GM21526 (cell line): ENCODE measurements around the gene CENPS.
"Not testable (repeated sequence)": the region's sequence is repeated elsewhere in the genome, so short reads cannot be mapped to it uniquely, and the experiment has no call there.

Source experiments
- ATAC-seq: cut with Tn5 transposase; IDR thresholded peaks from one replicate; pipeline ENCODE4 v1.9.1; 2021; ENCODE audit warnings: moderate library complexity; ENCODE audit not compliant: unreplicated experiment, low FRiP score

Gene CENPS

DNA sequence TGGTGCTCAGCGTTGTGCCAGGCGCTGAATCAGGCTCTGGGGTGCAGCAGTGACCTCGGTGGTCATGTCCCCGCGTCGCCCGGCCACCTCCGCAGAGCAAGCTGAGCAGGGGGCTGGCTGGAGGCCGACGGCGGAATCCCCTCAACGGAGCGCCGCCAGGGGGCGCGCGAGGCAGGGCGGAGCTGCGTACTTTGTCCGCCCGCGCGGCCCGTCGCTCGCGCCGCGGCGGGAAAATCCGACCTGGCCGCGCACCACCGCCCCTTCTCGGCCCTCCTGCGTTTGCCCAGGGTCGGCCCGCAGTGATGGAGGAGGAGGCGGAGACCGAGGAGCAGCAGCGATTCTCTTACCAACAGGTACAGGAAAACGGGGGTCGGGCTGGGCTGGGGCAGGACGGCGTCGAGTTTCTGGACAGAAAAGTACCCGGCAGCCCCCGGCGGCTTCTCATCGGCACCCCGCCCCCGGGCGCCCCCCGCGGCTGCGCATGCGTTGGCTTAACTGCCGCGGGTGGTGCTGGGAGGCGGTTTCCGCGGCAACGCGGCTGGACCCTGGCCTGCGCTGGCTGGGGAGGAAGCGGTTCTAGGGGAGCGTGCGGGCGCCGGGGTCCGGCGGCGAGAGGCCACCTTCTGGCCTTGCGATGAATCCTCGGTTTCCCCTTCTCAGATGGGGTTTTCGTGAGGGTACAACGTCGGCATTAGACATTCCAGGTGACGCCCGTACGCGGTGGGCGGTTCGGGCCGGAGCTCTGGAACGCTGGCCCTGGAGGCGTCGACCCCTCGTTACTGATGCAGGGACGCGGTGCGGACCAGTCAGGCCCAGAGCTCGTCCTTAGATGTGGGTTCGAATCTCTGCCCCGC, at the start of gene CENPS:
TSS of gene CENPS (plus strand) at position 218 of the 854 bp plus-strand sequence. CDS start at position 303, 85 bp downstream.
- peak; percentile 71 for ATAC-seq

DNA sequence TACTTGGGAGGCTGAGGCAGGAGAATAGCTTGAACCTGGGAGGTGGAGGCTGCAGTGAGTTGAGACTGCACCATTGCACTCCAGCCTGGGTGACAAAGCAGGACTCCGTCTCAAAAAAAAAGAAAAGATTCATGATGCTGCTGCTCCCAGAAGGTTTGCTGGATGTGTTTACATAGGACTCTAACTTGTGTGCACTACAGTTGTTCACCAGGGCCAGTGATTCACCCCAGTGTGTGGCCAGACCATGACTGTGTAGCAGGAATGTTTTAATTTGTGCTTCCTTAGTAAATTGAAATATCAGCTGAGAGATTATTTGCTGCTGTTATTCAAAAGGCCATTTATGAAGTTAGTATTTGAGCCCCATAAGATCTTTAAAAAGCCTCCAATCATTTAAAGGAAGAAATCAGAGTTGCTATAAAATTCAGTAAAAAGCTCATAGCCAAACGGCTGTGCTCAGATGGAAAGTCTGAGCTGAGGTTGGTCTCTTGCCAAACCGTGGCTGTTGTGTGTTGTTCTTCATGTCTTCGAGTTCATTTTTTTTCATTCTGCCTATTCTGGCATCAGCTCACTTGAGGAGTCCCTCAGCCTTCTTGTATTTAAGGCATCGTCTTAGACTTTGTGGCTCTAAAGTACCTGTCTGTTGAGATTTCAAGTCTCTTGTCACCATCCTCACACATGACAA, 49.5 kb upstream of the CENPS start:
- no peak for ATAC-seq

- ATAC-seq: no peak
Observed at GRCh38 chr1:10383630-10384029, 46.6 kb upstream of the CENPS start.

- no peak for ATAC-seq
Observed at GRCh38 chr1:10384219-10384618, 46.0 kb upstream of the CENPS start.

- ATAC-seq: no peak
Observed at GRCh38 chr1:10386761-10387676, 43.2 kb upstream of the CENPS start.

DNA sequence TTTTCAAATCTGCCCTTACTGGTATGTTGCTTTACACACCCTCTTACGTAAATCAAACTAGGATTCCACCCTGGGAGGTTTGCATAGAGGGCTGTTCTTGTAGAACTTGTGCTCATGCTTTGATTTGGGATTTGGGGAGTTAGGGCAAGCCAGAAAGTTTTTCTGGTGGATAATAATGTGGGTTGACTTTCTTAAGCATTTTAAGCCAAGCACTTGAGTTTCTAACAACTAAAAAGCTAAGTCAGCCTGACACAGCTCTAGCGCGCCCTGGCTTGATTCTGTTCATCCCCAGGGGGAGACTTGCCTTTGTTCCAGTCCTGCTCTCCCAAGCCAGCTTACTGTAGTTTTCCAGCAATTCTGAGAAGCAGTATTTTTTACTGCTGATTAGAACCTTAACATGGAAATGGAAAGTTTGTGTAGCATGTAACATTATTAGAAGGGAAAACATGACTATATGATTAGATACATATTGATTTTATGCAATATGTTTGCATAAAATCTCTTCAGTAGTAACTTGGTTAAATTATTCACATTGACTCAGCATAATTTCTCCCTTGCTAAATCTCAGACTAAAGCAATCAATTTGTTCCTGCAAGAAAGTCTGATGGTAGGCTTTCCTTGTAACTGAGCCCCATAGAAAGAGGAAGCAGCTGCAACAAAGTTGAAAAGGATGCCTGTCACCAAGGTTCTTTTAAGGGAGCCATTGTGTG, 42.4 kb upstream of the CENPS start:
- ATAC-seq: no peak

DNA sequence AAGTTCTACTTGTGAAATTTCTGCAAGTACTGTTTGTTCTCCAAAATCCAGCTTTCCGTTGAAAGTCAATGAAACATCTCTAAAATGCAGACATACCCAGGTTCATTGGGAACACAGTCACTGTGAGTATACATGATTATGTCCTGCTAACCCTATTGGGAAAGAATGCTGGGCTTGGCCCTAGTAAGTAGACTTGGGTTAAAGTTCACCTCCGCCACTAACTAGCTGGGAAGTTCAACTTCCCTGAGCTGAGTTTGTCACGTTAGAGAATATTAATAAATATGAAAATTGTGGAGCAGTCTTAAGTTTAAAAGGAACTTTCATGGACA, 41.9 kb upstream of the CENPS start:
- ATAC-seq: no peak

- ATAC-seq: no peak
Observed at GRCh38 chr1:10389271-10389973, 40.8 kb upstream of the CENPS start.

GRCh38 chr1:10396870-10397269, 33.4 kb upstream of the CENPS start:
- ATAC-seq: no peak

DNA sequence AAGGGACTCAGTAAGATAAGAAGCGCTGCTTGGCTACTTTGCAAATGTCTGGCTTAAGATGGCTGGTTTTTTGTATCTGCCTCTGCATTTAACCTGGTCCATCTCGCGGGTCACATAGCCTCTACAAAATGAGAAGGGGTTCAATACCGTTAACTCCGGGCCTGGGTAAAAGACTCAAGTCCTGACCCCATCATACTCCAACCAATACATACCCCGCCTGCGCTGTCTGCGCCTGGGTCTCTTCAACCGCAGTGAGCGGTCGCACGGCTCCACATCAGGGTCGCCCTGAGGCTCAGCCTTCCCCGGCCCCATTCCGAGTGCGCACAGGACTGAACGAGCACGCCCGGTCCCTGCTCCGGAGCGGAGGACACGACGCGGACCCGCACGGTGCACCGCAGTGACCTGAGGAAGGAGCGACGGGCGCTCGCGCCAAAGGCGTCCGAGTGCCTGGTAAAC, 31.9 kb upstream of the CENPS start:
- ATAC-seq: no peak

- peak; percentile 89 for ATAC-seq
Observed at GRCh38 chr1:10398734-10399443, 31.3 kb upstream of the CENPS start, which contains the start of gene PGD. Gene PGD (plus strand): TSS chr1:10399064. CDS start chr1:10399118, 54 bp downstream.

GRCh38 chr1:10399444-10399941, 30.7 kb upstream of the CENPS start:
- no peak for ATAC-seq

- no peak for ATAC-seq
Observed at GRCh38 chr1:10400013-10400412, 30.2 kb upstream of the CENPS start.

GRCh38 chr1:10401281-10401680, 29.0 kb upstream of the CENPS start:
- no peak for ATAC-seq

- no peak for ATAC-seq
Observed at GRCh38 chr1:10402729-10403274, 27.4 kb upstream of the CENPS start.

- ATAC-seq: no peak
Observed at GRCh38 chr1:10407201-10407600, 23.0 kb upstream of the CENPS start.

- no peak for ATAC-seq
Observed at GRCh38 chr1:10415211-10415930, 14.9 kb upstream of the CENPS start.

DNA sequence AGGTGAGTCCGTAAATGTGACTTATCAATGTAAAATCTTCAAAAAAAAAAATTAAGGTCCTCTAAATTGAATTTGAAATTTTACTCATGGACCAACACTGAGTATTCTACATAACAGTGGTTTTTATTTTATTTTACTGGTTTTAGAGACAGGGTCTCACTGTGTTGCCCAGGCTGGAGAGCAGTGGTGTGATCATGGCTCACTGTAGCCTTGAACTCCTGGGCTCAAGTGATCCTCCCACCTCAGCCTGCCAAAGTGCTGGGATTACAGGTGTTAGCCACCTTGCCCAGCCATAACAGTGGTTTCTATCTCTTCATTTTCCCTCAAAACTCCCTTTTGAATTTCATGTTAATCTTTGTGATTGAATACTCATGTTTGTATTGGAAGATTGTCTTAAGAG, 14.3 kb upstream of the CENPS start:
- ATAC-seq: not testable (repeated sequence)
